GM21367 (cell line): ENCODE results near the gene MSI2.

Experiments used
- ATAC-seq: cut with Tn5 transposase; IDR thresholded peaks from one replicate; pipeline ENCODE4 v1.9.1; 2021; ENCODE audit not compliant: unreplicated experiment

MSI2 gene

DNA sequence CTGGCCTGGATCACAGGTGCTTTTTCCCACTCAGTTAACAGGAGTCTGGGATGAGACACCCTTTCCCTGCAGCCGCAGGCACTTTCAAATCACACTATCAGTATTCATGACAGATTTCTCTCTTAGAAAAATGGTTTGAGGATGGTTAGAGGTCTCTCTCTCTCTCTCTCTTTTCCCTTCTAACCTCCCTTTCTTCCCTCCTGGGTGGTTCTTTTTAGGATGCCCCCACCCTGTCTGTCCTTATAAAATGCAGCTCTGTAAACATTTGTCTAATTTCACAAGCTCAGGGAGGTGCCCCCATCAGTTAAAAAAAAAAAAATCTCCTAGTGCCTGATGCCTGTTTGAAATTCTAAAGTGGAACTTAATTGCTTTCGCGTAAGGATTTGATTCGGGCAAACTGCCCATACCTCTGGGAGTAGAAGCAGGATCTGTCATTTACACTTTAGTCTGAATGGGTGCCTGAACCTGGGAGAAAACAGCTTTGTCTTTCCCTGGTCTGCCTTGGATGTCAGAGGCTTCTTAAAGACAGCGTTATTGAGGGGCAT lies 329.9 kb downstream of the MSI2 start:
- no peak for ATAC-seq

DNA sequence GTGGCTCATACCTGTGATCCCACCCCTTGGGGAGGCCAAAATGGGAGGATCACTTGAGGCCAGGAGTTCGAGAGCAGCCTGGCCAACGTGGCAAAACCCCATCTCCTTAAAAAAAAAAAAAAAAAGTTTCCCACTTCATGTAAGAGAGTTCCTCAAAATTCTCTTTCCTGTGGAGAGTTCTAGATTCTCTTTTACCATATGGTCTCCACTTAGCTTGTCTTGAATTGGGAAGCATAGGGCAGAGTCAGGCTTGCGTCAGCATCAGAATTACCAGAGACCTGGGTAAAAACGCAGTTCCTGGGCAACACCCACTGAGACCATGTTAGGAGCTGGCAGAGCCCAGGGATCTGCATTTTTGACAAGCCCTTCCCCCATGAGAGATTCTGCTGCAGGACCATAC lies 330.4 kb downstream of the MSI2 start:
- no peak for ATAC-seq

DNA sequence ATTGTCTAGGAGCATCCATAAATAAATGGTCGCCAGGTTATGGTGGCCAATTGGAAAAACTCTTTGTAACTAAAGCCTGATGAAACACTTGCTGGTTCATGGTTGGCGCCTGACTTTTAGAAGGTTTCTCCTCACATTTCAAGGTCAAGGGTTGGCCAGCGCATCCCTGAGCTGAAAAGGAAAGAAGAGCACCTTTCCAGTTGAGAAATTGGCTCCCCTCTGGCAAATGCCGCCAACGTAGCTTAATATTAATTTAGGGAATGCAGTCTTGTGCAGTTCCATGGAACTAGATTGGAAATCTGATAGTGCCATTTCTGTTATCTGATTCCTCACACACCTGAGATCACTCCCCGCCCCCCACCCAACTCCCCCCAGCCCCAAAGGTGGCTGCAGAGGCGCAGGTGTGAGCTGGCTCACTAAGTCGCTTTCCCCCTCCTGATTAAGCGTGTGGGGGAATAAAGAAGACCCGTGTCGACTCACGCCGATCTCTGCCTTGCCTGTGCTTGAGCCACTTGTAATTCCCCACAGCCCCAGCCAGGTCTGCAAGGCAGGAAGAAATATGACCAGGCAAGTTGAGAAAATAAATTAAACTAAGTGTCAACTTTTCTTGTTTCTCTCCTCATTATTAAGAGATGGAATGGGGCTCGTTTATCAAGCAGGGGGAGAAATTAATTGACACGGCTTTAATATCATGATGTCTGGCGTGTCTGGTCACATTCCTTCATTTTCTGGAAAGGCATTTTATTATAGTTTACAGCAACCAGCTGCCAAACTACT lies 331.1 kb downstream of the MSI2 start:
- no peak for ATAC-seq

DNA sequence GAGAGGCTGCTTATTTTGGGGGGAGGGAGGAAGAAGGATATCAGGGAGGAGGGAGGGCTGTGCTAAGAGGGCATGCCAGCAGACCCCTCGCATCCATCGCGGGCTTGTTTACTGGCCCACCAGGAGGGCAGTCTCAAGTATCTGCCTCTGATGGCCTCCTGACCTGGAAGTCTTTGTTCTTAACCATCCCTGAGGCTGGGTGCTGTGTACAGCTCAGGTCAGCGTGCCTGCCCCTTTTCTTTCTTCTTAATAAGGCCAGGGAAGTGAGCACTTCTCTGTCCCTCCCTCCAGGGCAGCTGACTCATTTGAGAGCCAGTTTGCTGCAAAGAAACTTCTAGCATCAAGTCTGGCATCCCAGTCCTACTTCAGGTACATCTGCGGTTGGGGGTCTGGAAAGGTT lies 331.8 kb downstream of the MSI2 start:
- no peak for ATAC-seq

DNA sequence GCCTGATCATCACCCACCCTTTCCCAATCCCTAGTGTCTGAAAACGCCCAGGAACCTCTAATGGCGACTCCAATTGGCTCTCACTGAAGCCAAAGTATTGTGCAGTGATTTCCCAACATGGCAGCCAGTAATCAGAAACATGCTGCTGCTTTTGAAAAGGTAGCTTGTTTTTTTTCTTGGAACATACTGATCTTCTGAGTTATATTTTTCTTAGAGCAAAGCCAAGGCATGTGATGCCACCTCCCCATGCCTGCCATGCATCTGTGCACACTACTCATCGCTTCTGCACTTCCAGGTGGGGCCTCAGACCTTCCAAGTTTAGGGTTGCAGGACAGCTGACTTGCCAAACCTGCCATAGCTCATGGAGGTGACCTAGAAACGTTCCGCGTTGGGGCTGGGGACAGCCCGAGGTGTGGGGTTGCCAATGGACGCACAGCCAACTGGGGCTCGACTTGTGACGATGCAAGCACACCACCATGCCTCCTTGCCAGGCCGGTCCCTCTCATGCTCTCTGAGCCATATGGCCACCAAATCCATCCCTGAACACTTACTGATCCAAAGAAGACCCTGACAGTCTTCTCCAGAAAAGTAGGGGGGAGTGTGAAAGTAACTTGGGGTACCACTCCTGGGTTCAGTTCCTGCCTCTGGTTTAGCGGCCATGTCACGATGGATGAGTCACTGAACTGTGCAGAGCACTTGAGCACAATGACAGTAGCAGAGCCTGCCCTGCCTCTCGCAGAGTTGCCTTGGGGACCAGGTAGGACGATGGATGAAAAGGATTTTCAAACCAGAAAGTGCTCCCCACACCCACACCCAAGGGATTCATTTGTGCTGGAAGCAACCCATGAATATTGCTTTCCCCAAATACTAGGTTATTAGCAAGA lies 333.1 kb downstream of the MSI2 start:
- ATAC-seq, result no peak

DNA sequence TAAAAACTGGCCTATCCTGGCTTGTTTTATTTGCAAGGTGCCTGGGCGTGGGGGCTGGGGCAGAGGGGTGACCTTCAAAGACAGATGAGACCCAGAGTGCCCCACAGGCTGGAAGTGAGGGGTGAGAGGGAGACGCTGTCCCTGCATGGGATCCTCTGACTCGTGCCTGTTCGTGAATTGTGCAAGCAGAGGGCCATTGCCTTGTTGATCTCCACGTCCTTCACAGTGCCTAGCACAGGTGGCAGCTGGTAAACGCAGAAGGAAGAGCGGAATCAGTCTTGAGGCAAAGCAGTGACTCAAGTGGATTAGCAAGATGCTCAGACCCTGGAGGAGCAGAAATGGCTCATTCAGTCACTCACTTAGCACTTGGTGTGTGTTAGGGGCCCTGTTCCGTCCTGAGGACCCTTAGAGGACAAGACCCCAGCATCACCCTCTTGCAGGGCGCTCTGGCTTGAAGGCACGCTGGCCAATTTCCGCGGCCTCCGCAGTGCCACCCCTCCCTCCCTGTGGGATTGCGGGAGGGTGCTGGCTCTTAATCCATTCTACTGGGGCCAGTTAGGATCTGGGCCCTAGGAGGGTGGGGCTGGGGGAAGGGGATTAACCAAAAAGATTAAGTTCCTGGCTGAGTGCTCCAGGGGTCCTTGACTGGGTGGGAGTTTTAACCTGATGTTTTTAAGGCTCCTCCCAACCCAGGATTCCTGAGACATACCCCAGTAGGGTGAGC lies 337.6 kb downstream of the MSI2 start:
- ATAC-seq, result no peak

DNA sequence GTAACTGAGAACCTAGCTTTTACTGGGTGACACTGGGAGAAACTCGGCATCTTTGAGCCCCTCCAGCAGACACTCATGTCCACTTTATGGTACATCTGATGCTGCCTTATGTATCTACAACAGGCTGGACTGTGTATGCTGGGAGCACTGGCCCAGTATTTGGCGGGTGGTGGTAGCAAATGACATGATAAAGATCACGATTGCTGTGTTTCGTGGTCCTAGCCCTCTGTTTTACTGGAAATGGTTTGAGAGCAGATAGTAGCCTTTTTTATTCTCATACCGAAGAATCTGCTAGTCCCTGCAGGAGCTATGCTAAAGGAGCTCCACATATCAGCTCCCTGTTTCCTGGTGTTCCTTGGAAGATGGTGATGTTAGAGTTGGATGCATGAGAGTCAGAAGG lies 338.4 kb downstream of the MSI2 start:
- ATAC-seq, result no peak

DNA sequence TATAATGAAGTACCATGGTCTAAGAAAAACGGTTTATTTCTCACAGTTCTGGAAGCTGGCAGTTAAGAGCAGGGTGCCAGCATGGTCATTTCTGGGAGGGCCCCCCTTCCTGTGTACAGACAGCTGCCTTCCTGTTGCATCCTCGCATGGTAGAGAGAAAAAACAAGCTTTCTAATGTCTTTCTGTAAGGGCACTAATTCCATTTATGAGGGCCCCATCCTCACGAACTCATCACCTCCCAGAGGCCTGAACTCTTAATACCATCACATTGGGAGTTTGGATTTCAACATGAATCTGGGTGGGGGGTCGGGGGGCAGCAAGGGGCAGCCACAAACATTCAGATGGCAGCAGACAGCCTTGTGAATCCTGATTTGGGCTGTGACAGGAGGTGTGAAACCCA lies 339.1 kb downstream of the MSI2 start:
- ATAC-seq, result no peak

DNA sequence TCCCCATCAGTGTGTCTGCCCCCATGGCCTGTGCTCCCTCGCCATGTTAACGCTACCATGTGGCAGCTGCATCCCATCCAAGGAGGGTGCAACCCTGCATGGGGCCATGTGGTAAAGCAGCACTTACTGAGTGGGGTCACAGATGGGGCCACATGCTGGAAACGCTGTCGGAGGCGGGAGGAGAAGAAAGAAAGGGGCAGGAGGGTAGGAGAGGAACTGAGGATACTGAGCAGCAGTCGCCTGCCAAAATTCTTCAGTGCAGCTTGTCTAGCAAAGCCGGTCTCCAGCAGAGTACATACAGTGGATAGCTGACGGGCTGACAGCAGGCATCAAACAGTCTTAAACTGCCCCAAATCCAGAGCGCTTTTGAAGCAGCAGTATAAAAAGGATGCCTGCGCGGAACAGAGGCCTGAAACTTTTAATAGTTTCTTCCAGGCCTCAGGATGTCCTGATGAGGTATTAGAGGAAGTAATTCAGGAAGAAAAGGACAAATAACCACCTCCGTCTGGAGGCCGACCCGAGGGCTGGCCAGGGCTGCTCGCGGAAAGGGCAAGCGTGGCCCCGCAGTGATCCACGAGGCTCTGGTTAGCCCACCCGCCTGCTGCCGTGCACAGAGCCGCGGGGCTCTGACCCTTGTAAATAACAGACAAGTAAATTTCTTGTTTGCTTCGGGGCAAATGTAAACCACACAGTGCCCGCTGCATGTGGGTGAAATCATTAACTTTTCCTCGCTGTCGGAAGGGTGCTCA lies 339.8 kb downstream of the MSI2 start:
- no peak for ATAC-seq

DNA sequence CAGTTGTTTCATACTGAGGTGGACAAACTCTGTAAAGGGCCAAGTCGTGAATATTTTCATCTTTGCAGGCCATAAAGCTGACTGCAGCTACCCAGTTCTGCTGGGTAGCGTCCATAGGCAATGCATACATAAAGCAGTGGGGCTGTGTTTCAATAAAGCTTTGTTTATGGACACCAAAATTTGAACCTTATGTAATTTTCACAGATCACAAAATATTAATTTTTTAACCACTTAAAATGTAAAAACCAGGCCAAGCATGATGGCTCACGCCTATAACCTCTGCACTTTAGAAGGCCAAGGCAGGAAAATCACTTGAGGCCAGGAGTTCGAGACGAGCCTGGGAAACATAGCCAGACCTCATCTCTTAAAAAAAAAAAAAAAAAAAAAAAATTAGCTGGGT lies 340.8 kb downstream of the MSI2 start:
- no peak for ATAC-seq

DNA sequence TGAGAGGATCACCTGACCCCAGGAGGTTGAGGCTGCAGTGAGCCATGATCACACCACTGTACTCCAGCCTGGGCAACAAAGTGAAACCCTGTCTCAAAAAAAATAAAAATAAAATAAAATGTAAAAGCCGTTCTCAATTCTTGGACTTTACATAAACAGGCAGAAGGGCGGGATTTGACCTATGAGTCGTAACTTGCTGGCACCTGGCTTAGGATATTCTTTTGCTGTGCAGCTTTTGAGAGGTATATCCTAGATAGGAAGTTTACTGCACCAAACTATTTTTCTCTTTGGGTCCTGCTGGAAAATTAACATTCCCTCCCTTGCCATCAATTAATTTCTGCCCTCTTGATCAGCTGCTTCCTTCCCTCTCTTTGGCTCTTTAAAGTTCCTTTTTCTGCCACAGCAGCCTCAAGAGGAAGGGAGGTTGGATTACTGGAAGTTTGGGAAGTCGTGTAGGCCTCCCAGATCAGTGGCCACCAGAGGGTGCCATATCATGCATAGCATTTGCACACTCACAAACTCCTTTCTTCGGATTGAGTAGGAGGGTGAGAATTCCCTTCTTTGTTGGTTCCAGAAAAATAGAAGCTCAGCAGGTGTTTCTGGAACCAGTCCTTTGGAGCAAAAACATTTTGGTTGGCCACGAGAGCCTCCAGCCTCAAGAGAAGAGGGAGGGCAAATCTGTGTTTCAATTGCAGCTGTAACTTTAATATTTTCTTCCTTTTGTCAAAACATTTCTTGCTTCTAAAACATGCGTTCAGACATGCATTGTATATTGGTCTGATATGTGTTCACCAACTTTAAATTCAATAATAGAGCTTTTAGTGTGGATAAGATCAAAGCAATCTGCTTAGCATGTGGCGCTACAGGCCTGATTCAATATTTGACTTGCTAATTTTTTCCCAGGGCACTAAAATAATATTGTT lies 341.5 kb downstream of the MSI2 start:
- ATAC-seq, result no peak

DNA sequence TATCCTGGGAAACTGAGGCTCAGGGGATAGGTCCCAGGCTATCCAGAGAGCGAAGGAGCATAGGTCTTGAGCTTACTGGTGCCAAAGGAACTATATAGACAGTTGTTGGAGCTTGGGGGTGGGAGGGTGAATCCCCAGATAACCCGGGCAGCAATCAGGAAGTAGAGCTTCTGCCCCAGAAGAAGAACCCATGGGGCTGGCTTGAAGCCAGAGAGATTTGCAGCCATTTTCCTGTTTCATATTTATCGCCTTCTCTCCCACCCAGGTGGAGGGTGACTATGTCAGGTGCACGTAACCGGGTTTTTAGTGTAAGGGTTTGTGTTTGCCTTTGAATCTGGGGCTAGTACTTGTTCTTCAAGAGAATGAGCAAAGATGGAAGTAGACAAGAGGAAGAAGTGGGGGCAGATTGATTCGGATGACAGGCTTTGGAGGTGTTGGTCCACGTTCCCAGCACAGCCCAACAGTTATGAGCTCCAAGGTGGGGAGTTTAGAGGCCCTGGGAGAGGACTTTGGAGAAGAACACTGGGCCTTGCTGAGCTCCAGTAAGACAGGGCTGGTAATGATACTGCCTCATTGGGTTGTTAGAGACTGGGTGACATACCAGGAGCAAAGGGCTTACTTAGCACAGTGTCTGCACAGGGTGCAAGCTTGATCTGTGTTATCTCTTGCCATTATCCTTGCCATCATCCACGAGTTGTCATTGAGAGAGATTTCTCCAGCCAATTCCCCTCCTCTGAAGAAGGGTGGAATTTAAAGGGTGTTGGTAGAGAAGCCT lies 343.1 kb downstream of the MSI2 start:
- ATAC-seq, result no peak

DNA sequence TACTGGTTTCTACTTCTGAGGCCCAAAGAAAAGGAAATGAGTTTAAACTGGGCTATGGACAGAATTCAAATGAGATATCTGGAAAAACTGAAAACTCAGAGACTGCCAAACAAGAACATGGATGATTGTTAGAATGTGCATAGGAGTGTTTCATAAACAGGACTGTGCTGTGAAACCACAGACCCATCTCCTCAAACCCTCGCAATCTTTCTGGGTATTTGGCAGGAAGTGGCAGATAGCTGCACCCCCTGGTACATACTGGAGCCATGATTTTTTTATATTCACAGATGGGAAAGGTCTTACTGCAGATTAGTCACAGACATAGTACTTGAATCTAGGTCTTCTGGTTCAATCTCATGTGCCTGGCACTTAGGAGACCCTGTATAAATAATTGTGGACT lies 343.8 kb downstream of the MSI2 start:
- no peak for ATAC-seq

DNA sequence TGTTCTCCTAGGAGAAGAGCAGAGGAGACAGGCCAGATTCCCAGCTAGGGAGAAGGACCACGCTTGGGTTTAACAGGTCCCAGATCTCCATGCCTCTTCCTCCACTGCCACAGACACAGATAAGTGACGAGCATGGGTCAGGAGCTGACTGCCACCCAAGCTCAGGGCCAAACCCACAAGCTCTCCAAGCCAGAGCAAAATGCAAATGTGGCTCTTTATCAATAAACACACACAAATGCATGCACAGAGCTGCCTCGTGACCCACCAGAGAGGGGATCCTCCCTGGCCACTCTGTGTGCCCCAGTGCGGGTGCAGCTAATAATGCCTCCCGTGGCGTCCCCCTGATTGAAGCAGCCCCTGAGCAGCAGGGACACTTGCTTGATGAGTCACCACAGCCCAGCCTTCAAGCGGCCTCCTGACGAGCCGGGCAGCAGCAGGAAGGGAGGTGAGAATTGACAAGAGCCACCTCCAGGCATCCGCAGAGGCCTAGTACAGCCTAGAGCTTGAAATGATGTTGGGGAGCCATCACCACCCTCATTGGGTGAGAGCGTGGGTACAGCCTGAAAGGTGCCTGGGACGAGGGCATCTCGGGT lies 344.9 kb downstream of the MSI2 start:
- ATAC-seq, result no peak

DNA sequence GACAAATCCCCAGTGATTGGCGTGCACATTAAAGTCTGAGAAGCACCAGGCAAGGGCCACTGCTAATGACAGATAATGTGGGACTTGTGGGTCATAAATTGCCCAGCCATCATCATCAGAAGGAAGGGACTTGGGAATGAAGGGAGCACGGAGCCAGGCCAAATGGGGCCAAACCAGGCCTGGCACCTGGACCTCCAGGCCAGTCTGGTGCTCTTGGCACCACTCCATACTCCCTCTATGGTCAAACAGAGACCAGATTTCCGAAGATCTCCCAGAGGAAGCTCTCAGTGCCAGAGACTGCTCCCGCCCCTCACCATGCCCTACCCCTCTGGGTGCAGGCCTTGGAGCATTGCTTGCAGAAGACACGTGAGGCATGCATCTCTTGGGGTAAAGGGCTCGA lies 346.6 kb downstream of the MSI2 start:
- ATAC-seq, result no peak

DNA sequence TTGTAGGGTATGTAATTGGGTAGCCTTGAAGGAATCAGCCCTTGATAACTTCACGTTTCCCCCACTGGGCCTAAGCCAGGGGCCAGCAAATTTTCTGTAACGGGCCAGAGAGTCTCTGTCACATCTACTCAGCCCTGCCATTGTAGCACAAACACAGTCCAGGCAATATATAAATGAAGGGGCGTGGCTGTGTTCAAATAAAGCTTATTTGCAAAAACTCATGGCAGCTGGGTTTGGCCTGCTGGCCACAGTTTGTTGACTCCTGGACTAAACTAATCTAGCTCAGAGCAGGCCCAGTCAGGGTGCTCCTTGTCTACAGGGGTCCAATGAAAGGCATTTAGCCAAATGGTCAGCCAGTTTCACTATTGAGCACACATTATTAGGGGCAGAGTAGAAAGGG lies 347.2 kb downstream of the MSI2 start:
- no peak for ATAC-seq

DNA sequence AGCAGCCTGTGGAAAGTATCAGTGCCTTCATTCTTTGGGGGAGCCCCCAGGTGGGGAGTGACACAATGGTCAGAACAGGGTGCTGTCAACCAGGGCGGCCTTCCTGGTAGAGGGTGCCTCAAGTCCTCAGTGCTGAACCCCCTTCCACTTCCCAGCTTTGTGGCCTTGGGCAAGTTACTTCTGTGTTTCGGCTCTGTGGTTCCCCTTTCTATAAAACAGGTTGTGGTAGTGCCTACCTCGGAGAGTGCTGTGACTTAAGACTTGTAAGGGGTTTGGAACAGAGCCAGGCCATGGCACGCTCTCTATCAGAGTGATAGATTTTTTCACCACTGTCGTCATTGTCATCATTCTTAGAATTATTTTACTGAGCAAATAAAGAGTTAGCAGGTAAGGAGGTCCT lies 347.7 kb downstream of the MSI2 start:
- ATAC-seq, result peak; percentile 35
